Keratinocyte (primary cell): ENCODE measurements around the gene WBP1.

Experiments used
- CTCF ChIP-seq, 3 experiments: IDR thresholded peaks in 1 of 3; conservative IDR thresholded peaks in 1 of 3; optimal IDR thresholded peaks in 1 of 3; 2 replicates in 2 of 3; 3 replicates in 1 of 3; pipeline versions ENCODE3 to v1.5.1; 2011; ENCODE audit warnings: low read length in 3 of 3, mild to moderate bottlenecking in 3 of 3, moderate library complexity in 2 of 3, control low read depth in 1 of 3, inconsistent platforms in 1 of 3; ENCODE audit not compliant: insufficient read depth in 2 of 3; ENCODE audit errors: extremely low read depth in 1 of 3
- EZH2 ChIP-seq: IDR thresholded peaks from one replicate; pipeline ENCODE4 v1.6.1; 2012; ENCODE audit warnings: inconsistent platforms, mild to moderate bottlenecking, low read length, moderate library complexity

- TF ChIP-seq EZH2 (no peak), CTCF (optimal IDR thresholded peaks at IDR 0.05 in 1 of 3, IDR thresholded peaks at IDR 0.05 in 1 of 3, conservative IDR thresholded peaks at IDR 0.05 in 1 of 3; ENCODE audit: extremely low read depth in 1 of 3, insufficient read depth in 2 of 3, low read length in 3 of 3) (no peak)
Measured at GRCh38 chr2:74423231-74424095, 34.8 kb upstream of the WBP1 start.
